ENCODE results near the gene RBM33.

RBM33 gene

DNA sequence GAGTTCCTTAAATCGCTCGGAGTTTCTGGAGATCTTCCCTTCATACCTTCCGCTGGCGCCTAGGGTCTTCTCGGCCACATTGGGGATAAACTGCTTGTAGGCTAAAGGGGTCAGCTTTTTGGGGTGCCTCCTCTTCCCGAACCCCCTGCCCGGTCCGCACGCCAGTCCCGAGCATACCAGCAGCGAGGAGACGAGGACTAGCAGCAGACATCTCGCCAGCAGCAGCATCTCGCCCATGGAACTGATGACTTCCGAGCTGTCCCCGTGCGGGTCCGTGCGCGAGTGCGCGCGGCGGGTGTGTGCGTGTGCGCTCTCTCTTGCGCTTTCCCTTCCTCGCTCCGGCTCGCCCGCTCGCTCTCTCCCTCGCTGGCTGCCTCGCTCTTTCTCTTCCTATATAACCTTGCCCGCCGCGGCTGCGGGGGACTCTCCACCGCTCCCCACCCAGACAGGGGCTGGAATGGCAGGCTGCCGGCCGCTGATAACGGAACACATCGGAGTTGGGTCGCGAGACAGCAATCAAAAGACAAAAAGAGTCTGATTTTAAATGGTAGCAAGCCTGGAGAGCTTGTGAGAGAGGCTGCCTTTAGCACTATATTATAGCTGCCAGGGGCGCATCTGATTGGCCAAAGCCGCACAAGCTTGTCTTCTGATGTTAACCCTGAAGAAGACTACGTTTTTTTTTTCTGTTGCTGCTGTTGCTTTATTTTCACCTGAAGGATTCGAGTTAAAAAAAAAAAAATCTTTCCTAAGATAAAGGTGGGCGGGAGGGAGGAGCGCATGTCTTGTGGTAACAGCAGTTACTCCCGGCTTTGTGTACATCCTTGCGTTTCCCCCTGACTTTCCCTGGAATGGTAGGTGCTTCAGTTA lies 167.7 kb downstream of the RBM33 start, which contains the start of gene SHH:
Gene SHH (minus strand): TSS at position 569 of the 867 bp plus-strand sequence. CDS start 341 bp downstream, at position 228.
- no peaks in the 10 kb centered on the region for H3K9me2 ChIP-seq (ENCODE audit: low read depth, low read length)
- no peak within 1 kb of the TSS for H3K4me3 ChIP-seq (ENCODE audit: low read depth, low read length, poor library complexity, severe bottlenecking)
- H2AFZ ChIP-seq (ENCODE audit: low read length), result no peak within 1 kb of the TSS
- no peak for TF ChIP-seq EZH2 (IDR thresholded peaks at IDR 0.05; ENCODE audit: borderline replicate concordance, low read length)
- TF ChIP-seq, protein P1, sequence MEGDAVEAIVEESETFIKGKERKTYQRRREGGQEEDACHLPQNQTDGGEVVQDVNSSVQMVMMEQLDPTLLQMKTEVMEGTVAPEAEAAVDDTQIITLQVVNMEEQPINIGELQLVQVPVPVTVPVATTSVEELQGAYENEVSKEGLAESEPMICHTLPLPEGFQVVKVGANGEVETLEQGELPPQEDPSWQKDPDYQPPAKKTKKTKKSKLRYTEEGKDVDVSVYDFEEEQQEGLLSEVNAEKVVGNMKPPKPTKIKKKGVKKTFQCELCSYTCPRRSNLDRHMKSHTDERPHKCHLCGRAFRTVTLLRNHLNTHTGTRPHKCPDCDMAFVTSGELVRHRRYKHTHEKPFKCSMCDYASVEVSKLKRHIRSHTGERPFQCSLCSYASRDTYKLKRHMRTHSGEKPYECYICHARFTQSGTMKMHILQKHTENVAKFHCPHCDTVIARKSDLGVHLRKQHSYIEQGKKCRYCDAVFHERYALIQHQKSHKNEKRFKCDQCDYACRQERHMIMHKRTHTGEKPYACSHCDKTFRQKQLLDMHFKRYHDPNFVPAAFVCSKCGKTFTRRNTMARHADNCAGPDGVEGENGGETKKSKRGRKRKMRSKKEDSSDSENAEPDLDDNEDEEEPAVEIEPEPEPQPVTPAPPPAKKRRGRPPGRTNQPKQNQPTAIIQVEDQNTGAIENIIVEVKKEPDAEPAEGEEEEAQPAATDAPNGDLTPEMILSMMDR (IDR thresholded peaks at IDR 0.05; ENCODE audit: low read length), result no peak
- H3K4me2 ChIP-seq (ENCODE audit: low read length), result no peak within 1 kb of the TSS
- no peaks in the 10 kb centered on the region for H3K9me3 ChIP-seq (ENCODE audit: low read length)
- no peak within 1 kb of the TSS for H3K9ac ChIP-seq (ENCODE audit: low read length)
- H3K4me1 ChIP-seq (ENCODE audit: insufficient read depth, low read length, severe bottlenecking), result no peaks in the 10 kb centered on the region
- no peaks in the 10 kb centered on the region for H3F3A ChIP-seq (ENCODE audit: insufficient read depth, low read length)
- H4K20me1 ChIP-seq (ENCODE audit: insufficient read depth, low read length), result no peaks in the 10 kb centered on the region
- no peaks in the 10 kb centered on the region for H3K36me3 ChIP-seq (ENCODE audit: insufficient read depth, low read length)
- no peaks in the 10 kb centered on the region for H3K27me3 ChIP-seq (ENCODE audit: insufficient read depth, low read length)
- no peak within 1 kb of the TSS for H3K27ac ChIP-seq (ENCODE audit: low read depth, low read length, poor library complexity, severe bottlenecking)
- H3K79me2 ChIP-seq (ENCODE audit: insufficient read depth, low read length), result no peaks in the 10 kb centered on the region

DNA sequence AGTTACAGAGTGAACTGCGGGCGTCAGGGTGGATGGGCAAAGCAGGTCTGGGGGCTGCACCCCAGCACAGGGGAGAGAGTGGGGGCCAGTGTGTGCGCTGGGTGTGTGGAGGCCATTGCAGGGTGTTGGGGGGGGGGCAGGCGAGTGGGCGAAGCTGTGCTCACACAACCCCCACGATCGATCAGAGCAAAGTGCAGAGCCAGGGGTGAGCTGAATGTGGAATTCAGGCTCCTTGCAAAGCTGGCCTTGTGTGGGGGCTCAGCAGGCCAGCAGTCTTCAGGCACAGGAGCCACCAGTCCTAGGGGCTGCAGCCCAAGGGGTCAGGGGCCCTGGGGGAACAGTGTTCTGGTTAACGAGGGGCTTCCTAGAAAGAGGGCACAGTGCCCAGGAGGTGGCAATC lies 168.7 kb downstream of the RBM33 start:
- TF ChIP-seq EZH2 (IDR thresholded peaks at IDR 0.05; ENCODE audit: borderline replicate concordance, low read length), result no peak
- TF ChIP-seq, protein P1 (IDR thresholded peaks at IDR 0.05; ENCODE audit: low read length), result no peak
- H2AFZ ChIP-seq (ENCODE audit: low read length), result no peak overlapping the region
- no peaks in the 10 kb centered on the region for H3K4me1 ChIP-seq (ENCODE audit: insufficient read depth, low read length, severe bottlenecking)
- H3K27me3 ChIP-seq (ENCODE audit: insufficient read depth, low read length), result no peaks in the 10 kb centered on the region
- no peak overlapping the region for H3K4me3 ChIP-seq (ENCODE audit: low read depth, low read length, poor library complexity, severe bottlenecking)
- no peaks in the 10 kb centered on the region for H3K9me3 ChIP-seq (ENCODE audit: low read length)
- H3K36me3 ChIP-seq (ENCODE audit: insufficient read depth, low read length), result no peaks in the 10 kb centered on the region
- H3K9ac ChIP-seq (ENCODE audit: low read length), result no peak overlapping the region
- H3K4me2 ChIP-seq (ENCODE audit: low read length), result no peak overlapping the region
- no peaks in the 10 kb centered on the region for H3F3A ChIP-seq (ENCODE audit: insufficient read depth, low read length)
- H3K79me2 ChIP-seq (ENCODE audit: insufficient read depth, low read length), result no peaks in the 10 kb centered on the region
- H3K9me2 ChIP-seq (ENCODE audit: low read depth, low read length), result no peaks in the 10 kb centered on the region
- H3K27ac ChIP-seq (ENCODE audit: low read depth, low read length, poor library complexity, severe bottlenecking), result no peak overlapping the region
- H4K20me1 ChIP-seq (ENCODE audit: insufficient read depth, low read length), result no peaks in the 10 kb centered on the region

- H3K4me3 ChIP-seq (ENCODE audit: low read depth, low read length, poor library complexity, severe bottlenecking), result no peak overlapping the region
- H3F3A ChIP-seq (ENCODE audit: insufficient read depth, low read length), result no peaks in the 10 kb centered on the region
- no peak for TF ChIP-seq EZH2 (IDR thresholded peaks at IDR 0.05; ENCODE audit: borderline replicate concordance, low read length)
- TF ChIP-seq, protein P1 (IDR thresholded peaks at IDR 0.05; ENCODE audit: low read length), result no peak
- H3K4me2 ChIP-seq (ENCODE audit: low read length), result no peak overlapping the region
- H3K79me2 ChIP-seq (ENCODE audit: insufficient read depth, low read length), result no peaks in the 10 kb centered on the region
- no peak overlapping the region for H3K27ac ChIP-seq (ENCODE audit: low read depth, low read length, poor library complexity, severe bottlenecking)
- no peaks in the 10 kb centered on the region for H4K20me1 ChIP-seq (ENCODE audit: insufficient read depth, low read length)
- no peaks in the 10 kb centered on the region for H3K27me3 ChIP-seq (ENCODE audit: insufficient read depth, low read length)
- no peaks in the 10 kb centered on the region for H3K9me3 ChIP-seq (ENCODE audit: low read length)
- H3K36me3 ChIP-seq (ENCODE audit: insufficient read depth, low read length), result no peaks in the 10 kb centered on the region
- no peaks in the 10 kb centered on the region for H3K4me1 ChIP-seq (ENCODE audit: insufficient read depth, low read length, severe bottlenecking)
- H3K9ac ChIP-seq (ENCODE audit: low read length), result no peak overlapping the region
- no peaks in the 10 kb centered on the region for H3K9me2 ChIP-seq (ENCODE audit: low read depth, low read length)
- no peak overlapping the region for H2AFZ ChIP-seq (ENCODE audit: low read length)
These were observed 169.3 kb downstream of the RBM33 start for GRCh38 chr7:155813546-155814315.
